ENCODE data around the gene ABCG4. TPM values are rescaled to one million over a fixed set of nuclear protein-coding genes. Genes with fewer than 3 reads are reported as not detected.

Gene ABCG4
- total and polyA plus RNA-seq, 2 donors (not counting 1 experiment from before 2014, with no cell fraction given) = not detected

DNA sequence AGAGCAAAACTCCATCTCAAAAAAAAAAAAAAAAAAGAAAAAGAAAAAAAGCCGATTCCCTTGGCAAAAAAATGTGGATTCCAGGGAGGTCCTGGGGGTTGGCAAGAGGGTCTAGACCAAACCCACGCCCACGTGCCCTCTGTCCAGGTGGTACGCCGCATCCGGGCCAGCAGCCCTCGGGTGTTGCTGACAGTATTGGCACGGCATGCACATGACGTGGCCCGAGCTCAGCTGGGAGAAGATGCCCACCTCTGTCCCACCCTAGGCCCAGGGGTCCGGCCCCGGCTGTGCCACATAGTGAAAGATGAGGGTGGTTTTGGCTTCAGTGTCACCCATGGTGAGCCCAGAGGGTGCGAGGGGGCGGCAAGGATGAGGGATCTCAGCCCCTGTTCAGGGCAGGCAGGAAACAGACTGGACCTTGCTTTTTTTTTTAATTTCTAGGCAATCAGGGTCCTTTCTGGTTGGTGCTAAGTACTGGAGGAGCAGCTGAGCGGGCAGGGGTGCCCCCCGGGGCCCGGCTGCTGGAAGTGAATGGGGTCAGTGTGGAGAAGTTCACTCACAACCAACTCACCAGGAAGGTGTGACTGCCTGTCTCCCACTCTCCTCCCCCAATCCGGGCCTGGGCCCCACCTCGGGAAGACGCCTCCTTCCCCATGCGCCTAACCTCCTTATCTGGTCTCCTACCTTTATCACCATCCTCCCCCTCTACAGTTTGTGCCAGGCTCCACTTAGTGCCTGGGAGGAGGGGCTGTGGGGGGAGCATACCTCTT is 38.5 kb downstream of the ABCG4 start:
- ATAC-seq (ENCODE audit: low read depth) = no peak
- Mint-ChIP-seq H3K27ac (no peak overlapping the region), H3K9me3 (ENCODE audit: insufficient read depth) (no peaks in the 10 kb centered on the region), H3K4me3 (no peak overlapping the region), H3K4me1 (peaks cover 4% of the 10 kb centered on the region), H3K27me3 (no peaks in the 10 kb centered on the region)
- no peak overlapping the region for H3K4me3 ChIP-seq (ENCODE audit: control extremely low read depth in 1 of 5, extremely low read depth in 1 of 5, insufficient read depth in 1 of 5, low read depth in 2 of 5, low read length in 4 of 5)
- H3K9me3 ChIP-seq (ENCODE audit: control extremely low read depth in 1 of 3, control insufficient read depth in 2 of 3, insufficient read depth in 1 of 3, low read length in 2 of 3) = no peaks in the 10 kb centered on the region
- H3K4me1 ChIP-seq (ENCODE audit: control insufficient read depth in 2 of 2, insufficient read depth in 2 of 2, low read length in 2 of 2) = no peaks in the 10 kb centered on the region
- H2AFZ ChIP-seq (ENCODE audit: insufficient read depth, low read depth, low read length, poor library complexity, severe bottlenecking) = no peak overlapping the region
- ChIA-PET POLR2A (no interaction called here), CTCF (no interaction called here)
- H3K27me3 ChIP-seq (replicated peaks in 1 of 4; ENCODE audit: control extremely low read depth in 1 of 4, control insufficient read depth in 3 of 4, insufficient read depth in 4 of 4, low read length in 3 of 4) = no peaks in the 10 kb centered on the region
- no peak overlapping the region for H3K9ac ChIP-seq (ENCODE audit: low read length)
- TF ChIP-seq EZH2 (IDR thresholded peaks at IDR 0.05; ENCODE audit: borderline replicate concordance, insufficient read depth, low read depth, low read length, poor library complexity, severe bottlenecking) = no peak
- TF ChIP-seq, protein P1, sequence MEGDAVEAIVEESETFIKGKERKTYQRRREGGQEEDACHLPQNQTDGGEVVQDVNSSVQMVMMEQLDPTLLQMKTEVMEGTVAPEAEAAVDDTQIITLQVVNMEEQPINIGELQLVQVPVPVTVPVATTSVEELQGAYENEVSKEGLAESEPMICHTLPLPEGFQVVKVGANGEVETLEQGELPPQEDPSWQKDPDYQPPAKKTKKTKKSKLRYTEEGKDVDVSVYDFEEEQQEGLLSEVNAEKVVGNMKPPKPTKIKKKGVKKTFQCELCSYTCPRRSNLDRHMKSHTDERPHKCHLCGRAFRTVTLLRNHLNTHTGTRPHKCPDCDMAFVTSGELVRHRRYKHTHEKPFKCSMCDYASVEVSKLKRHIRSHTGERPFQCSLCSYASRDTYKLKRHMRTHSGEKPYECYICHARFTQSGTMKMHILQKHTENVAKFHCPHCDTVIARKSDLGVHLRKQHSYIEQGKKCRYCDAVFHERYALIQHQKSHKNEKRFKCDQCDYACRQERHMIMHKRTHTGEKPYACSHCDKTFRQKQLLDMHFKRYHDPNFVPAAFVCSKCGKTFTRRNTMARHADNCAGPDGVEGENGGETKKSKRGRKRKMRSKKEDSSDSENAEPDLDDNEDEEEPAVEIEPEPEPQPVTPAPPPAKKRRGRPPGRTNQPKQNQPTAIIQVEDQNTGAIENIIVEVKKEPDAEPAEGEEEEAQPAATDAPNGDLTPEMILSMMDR (IDR thresholded peaks at IDR 0.05) = no peak
- 94% methylated on average over 17 of the region's 21 CpGs for WGBS (ENCODE audit: insufficient coverage)
- no peak for DNase-seq
- no peak overlapping the region for H3K27ac ChIP-seq (ENCODE audit: low read length in 2 of 2)
- H4K20me1 ChIP-seq (ENCODE audit: control insufficient read depth, insufficient read depth, low read length, poor library complexity, severe bottlenecking) = no peaks in the 10 kb centered on the region
- no peaks in the 10 kb centered on the region for H3K79me2 ChIP-seq (ENCODE audit: control insufficient read depth, insufficient read depth, low read length)
- intact Hi-C loops (cut with micrococcal nuclease) = no loop called here
- H3K4me2 ChIP-seq (replicated peaks; ENCODE audit: low read depth, low read length, poor library complexity, severe bottlenecking) = no peak overlapping the region
- H3K36me3 ChIP-seq (replicated peaks in 1 of 2; ENCODE audit: control extremely low read depth in 1 of 2, control insufficient read depth in 1 of 2, extremely low read depth in 1 of 2, insufficient read depth in 2 of 2, low read length in 1 of 2) = no peaks in the 10 kb centered on the region

DNA sequence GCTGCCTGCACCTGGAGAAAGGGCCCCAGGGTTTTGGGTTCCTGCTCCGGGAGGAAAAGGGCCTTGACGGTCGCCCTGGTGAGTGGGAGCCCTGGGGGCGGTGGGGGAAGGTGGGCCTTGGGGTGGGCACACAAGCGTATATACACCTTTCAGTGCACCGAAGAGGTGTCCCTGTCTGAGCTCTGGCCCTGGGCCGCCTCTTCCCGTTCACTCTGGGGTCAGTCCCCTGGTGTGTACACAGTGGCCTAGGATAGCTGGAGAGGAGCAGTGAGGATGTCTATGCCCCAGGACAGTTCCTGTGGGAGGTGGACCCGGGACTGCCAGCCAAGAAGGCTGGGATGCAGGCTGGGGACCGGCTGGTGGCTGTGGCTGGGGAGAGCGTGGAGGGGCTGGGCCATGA is 39.2 kb downstream of the ABCG4 start:
- DNase-seq (no peak), ATAC-seq (ENCODE audit: low read depth) (no peak)
- no peaks in the 10 kb centered on the region for H3K9me3 Mint-ChIP-seq (ENCODE audit: insufficient read depth)
- Histone ChIP-seq H4K20me1 (ENCODE audit: control insufficient read depth, insufficient read depth, low read length, poor library complexity, severe bottlenecking) (no peaks in the 10 kb centered on the region), H3K79me2 (ENCODE audit: control insufficient read depth, insufficient read depth, low read length) (no peaks in the 10 kb centered on the region), H3K9ac (ENCODE audit: low read length) (no peak overlapping the region), H2AFZ (ENCODE audit: insufficient read depth, low read depth, low read length, poor library complexity, severe bottlenecking) (no peak overlapping the region), H3K27ac (ENCODE audit: low read length in 2 of 2) (no peak overlapping the region), H3K4me1 (ENCODE audit: control insufficient read depth in 2 of 2, insufficient read depth in 2 of 2, low read length in 2 of 2) (no peaks in the 10 kb centered on the region), H3K36me3 (replicated peaks in 1 of 2; ENCODE audit: control extremely low read depth in 1 of 2, control insufficient read depth in 1 of 2, extremely low read depth in 1 of 2, insufficient read depth in 2 of 2, low read length in 1 of 2) (no peaks in the 10 kb centered on the region), H3K27me3 (replicated peaks in 1 of 4; ENCODE audit: control extremely low read depth in 1 of 4, control insufficient read depth in 3 of 4, insufficient read depth in 4 of 4, low read length in 3 of 4) (no peaks in the 10 kb centered on the region), H3K4me3 (ENCODE audit: control extremely low read depth in 1 of 5, extremely low read depth in 1 of 5, insufficient read depth in 1 of 5, low read depth in 2 of 5, low read length in 4 of 5) (no peak overlapping the region), H3K9me3 (ENCODE audit: control extremely low read depth in 1 of 3, control insufficient read depth in 2 of 3, insufficient read depth in 1 of 3, low read length in 2 of 3) (no peaks in the 10 kb centered on the region), H3K4me2 (replicated peaks; ENCODE audit: low read depth, low read length, poor library complexity, severe bottlenecking) (no peak overlapping the region)
- no peak overlapping the region for H3K27ac Mint-ChIP-seq
- no peak overlapping the region for H3K4me3 Mint-ChIP-seq
- intact Hi-C loops (cut with micrococcal nuclease) = no loop called here
- TF ChIP-seq, protein P1 (IDR thresholded peaks at IDR 0.05) = no peak
- TF ChIP-seq EZH2 (IDR thresholded peaks at IDR 0.05; ENCODE audit: borderline replicate concordance, insufficient read depth, low read depth, low read length, poor library complexity, severe bottlenecking) = no peak
- H3K27me3 Mint-ChIP-seq = no peaks in the 10 kb centered on the region
- ChIA-PET CTCF (no interaction called here), POLR2A (no interaction called here)
- peaks cover 4% of the 10 kb centered on the region for H3K4me1 Mint-ChIP-seq
- 96% methylated on average over 11 of the region's 11 CpGs for WGBS (ENCODE audit: insufficient coverage)
